CD4-positive, alpha-beta T cell treated with Interferon gamma for 1 hour (primary cell): ENCODE results near the gene CASS4.
"Not testable (repeated sequence)": the region's sequence is repeated elsewhere in the genome, so short reads cannot be mapped to it uniquely, and the experiment has no call there.

Experiments
- DNase-seq: peaks from one replicate; pipeline ENCODE4 v3.0.0-alpha.2; 2020

Gene CASS4

DNA sequence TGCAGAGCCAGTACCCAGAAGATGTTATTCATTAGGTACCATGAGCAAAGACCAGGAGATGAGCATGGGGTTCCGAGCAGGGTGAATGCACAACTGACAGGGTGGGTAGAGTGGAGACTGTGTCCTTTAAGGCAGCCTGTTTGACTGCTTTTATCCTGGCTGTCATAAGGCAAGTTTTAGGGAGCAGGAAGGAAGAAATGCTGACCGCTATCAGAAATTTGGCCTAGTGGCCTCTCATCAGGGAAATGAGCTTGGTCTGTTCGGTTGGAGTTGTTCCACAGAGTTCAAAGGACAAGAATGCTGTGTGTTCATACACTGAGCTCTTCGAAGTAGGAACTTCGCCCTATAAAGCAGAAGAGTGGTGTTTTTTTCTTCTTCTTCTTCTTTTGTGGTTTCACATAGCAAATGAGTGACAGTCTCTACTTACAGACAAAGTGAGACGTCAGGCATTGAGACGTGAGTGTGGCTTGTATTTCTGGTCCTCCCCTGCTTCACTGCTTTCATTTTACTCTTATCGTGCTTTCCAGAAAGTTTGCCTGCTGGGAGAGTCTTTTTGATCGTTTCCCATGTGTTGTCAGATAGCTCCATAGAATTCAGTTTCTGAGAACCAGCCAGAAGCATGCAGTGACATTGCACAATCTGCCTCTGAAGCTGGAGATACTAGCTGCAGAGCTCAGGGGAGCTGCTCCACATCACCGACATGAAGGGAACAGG is at the start of gene CASS4:
Gene CASS4, plus strand, starts transcription at position 502 of the 714 bp plus-strand sequence. Its CDS starts 199 bp downstream, at position 701.
- peak; percentile 22 for DNase-seq

DNA sequence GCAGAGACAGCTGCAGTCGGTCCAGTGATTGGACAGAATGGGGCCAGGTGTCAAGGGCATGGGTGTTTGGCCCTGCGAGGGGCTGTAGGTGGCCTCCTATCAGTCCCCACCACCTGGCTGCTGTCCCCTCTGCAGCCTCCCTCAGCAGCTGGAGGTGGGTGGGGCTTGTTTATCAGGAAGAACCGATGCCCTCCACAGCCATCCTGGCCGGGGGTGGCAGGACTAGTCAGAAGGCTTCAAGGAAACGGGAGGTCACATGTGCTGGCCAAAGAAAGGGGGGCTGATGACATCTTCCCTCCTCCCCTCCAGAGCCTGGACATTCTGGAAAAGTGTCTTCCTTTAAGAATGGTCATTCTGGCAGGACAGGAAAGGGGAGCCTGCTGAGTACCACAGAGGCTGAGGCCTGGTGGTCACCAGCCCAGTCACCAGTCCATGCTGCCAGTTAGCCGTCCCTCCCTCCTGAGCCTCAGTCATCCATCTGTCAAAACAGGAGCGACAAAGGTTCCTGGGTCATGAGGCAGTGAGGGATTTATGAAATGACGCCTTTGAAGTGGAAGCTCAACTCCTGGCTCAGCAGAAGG is 49.1 kb upstream of the CASS4 start:
- no peak for DNase-seq

DNA sequence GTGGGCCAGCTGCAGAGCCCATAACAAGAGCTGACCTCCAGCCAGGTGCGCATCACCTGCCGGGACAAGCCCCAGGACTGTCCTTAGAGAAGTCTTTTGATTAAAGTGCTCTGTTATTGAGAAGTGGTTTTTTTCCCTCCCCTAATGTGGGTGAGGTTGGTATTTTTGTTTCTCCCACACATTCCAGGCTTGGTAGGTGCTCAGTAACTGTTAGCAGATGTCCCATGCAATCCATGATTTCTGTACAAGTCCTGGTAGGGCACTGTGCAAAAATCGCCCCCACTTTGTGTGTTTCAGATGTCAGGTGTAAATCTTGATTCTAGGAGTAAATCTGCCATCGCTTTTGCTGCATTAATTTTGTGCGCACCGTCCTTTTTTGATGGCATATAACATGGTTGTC is 48.6 kb upstream of the CASS4 start:
- no peak for DNase-seq

- DNase-seq: no peak
Observed at GRCh38 chr20:56368351-56369134, 43.5 kb upstream of the CASS4 start.

DNA sequence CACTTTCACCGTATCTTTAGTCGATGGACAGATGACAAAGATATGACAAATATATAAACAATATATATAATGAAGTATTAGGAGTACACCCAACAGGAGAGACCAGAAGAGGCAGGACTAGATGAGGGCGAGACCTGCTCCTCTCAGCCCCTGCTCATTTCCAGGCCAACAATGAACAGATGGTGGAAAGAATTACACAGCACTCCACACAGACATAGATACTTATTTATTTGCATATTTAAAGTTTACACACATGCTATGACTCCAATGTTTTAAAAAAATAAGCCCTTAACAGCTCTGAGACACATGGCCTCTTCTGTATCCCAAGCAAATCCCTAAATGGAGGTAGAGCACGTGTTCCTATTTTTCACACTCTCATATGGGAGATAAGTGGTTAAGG is 42.9 kb upstream of the CASS4 start:
- no peak for DNase-seq

DNA sequence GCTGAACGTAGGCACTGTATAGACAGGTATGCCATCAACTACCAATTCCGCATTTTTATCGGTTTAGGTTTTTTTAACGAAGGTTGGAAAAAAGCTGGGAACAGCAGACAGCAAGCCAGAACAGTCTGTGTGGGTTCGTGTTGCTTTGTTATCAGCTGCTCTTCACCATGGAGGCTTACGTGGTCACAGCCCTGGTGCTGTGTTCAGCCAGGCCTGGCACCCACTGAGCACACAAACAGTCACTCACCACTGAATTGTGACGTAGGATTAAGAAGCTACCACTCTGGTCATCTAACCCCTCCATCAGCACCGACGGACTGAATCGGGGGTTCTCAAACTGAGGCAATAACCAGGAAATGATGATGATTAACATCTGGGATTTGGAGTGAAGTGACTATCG is 40.1 kb upstream of the CASS4 start:
- DNase-seq: no peak

GRCh38 chr20:56372850-56373249 is 39.2 kb upstream of the CASS4 start:
- DNase-seq: no peak

DNA sequence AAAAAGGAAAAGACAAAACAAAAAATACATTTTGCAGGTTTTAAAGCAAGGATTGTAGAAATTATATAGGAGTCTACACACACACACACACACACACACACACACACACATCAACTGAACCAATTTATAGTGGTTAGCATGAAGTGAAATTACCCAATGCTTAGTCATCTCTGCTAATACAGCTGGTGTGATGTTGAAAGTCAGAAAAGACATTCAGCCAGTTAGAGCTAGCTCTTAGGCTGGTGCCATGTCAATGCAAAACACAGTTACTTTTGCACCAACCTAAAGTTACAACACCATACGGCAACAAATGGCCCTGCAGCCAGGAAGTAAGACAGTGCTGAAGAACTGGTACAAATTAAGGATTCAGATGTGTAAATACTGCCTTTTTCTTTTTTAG is 38.1 kb upstream of the CASS4 start:
- DNase-seq: peak; percentile 31

DNA sequence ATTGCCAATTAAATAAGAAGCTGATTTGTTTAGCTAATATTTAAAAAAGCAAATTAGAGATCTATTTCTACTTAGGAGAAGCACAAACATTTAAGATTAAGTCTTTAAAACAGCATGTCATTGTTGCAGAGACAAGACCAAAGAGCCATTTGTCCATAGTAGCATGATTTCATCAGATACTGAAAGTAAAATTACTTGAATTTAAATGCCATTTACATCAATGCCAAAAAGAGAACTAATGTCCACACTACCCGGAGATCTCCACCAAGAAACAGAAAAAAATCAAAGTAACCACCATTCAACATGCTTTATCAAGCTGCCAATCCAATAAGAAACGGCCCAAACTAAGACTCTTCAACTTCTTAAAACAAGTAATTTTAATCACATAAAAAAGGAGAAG is 35.7 kb upstream of the CASS4 start:
- DNase-seq: no peak

- DNase-seq: no peak
Observed at GRCh38 chr20:56378386-56378785, 33.7 kb upstream of the CASS4 start.

DNA sequence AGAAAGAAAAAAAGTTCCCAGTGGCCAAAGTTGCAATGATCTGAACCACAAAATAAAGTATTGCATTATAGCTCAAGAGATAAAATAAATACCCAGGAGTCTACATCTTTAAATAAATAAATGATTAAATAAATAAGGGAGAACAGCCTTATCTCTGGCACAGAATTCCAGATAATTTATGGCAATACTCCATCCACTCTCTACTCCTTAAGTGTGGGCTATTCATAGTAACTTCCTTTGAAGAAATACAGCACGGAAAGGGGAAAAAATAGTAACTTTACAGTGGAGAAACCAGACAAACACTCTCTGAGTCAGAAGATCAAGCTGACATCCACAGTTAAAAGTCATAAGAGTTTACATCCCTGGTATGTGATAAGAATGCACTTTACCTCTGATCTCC is 31.7 kb upstream of the CASS4 start:
- DNase-seq: no peak

DNA sequence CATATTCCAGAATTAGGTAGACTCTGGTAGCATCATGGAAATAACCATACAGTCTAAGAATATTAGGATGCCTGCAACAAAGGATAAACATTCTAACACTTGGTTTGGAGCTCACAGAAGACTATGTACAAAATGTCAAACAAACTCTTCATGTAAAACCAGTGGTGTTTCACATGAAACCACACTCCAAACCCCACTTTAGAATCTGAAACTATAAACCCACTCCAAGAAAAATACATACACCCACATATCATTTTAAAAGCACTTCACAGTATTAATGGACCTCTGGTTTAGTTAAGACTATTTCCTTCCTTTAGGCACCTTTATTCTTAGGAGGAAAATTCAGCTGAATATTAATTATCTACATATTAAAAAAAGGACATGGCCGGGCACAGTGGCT is 30.6 kb upstream of the CASS4 start:
- DNase-seq: no peak

DNA sequence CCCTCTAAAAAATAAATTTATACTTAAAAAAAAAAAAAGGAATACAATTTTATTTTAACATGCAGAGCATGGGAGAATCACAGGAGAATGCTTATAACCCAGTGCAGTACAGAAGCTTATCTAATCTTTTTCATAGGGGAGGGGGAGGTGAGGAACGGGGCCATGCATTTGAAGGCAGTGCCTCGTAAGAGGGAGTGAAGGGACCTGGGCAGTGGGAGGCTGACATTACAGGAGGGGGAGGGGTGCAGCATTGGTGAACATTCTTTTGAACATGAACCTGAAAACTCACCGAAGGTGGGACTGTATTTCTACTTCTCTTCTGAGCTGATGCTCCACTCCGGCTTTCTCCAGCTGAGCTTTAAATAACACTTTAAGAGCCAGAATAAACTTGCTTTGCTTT is 29.4 kb upstream of the CASS4 start:
- DNase-seq: no peak

- no peak for DNase-seq
Observed at GRCh38 chr20:56383334-56383733, 28.7 kb upstream of the CASS4 start.

DNA sequence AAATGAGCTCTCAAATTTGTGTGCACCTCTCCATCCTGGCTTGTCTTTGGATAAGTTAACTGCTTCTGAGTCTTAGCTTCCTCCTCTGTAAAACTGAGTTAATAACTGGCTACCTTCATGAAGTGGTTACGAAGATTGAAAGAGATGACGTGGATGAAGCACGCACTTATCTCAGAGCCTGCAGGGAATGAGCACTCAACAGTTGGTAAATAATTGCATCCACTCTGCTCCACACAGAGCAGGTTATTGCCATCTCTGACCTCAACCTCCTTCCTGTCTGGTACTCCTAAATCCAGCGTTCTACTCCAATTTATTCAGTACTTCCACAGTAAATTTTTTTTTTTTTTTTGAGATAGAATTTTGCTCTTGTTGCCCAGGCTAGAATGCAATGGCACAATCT is 26.9 kb upstream of the CASS4 start:
- no peak for DNase-seq

DNA sequence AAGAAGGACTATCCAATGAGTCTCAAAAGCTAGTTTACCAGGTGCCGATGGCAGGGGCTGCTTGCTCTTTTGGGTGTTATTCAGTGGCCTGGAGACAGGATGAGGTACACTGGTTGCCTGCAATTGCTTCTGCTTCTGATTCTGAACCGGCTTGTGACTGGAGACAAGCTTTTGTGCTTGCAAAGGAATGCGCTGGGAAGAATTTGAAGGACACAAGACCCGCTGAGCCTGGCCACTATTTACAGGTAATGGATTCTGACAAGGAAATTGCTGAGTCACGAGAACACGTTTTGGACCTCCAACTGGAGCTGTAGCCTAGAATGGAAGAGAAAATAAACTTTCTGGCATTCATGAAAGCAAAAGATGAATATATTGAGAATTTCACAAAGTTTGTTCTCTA is 25.8 kb upstream of the CASS4 start:
- DNase-seq: no peak

DNA sequence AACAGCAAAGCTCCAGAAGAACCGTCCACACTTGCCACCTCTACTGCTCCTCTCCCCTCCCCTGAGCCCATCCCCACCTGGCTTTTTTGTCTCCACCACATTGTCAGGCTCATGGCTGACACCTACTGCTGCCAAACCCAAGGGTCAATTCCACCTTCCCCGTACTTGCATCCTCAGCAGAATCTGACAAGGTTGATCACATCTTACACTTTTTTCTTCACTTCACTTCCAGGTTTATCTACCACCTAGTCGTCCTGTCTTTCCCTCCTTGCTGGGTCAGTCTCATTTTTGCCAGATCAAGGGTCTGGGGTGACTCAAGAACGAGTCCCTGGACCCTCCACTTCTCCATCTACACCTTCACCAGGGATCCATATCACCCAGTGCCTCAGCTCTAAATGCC is 23.2 kb upstream of the CASS4 start:
- no peak for DNase-seq

DNA sequence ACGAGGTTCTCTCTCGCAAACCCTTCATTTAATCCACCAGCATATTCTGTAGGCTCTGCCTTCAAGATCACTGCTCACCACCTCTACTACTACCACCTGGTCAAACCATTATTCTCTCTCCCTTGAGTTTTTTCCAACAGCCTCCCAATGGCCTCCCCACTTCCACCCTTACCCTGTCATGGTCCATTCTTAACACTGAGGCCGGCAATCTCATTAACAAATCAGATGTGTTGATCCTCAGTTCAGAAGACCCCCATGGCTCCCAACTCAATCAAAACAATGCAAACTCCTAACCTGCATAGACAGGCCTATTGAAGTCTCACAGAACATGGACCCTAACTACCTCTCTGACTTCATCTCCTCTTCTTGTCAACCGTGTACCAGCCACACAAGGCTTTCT is 22.3 kb upstream of the CASS4 start:
- no peak for DNase-seq

DNA sequence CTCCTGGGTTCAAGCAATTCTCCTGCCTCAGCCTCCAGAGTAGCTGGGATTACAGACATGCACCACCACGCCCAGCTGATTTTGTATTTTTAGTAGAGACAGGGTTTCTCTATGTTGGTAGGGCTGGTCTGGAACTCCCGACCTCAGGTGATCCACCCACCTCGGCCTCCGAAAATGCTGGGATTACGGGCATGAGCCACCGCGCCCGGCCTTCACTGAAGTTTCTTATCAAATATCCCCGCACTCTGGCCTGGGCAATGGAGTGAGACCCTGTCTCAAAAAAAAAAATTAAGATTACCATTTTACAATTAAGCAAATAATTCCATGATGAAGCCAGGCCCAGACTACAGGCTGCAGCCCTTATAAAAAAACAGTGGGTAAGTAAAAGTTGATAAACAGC is 21.7 kb upstream of the CASS4 start:
- not testable (repeated sequence) for DNase-seq

DNA sequence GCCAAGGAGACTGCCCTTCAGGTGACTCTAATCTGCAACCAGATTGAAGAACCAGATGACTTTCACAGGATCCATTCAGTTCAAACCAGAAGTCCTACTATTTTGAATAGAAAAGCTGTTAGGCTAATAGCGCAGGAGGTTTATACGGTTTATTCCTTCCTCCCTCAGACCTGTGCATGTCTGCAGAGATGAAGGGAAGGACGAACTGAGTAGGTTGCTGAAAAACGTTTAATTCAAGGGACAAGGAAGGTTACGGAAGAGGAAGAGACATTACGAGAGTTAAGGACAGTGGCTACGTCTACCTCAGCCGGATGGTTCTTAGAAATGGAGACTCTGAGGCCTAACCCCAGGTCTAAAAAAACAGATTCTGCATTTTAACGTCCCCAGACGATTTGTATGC is 21.0 kb upstream of the CASS4 start:
- DNase-seq: no peak

- no peak for DNase-seq
Observed at GRCh38 chr20:56391596-56392131, 20.4 kb upstream of the CASS4 start.

- DNase-seq: peak; percentile 100
Observed at GRCh38 chr20:56392132-56392880, 19.8 kb upstream of the CASS4 start, which contains the start of the genes AURKA and CSTF1. Gene AURKA, minus strand, starts transcription at chr20:56392215. Its CDS starts 4,018 bp downstream, at chr20:56388197. Gene CSTF1, plus strand, starts transcription at chr20:56392645. Its CDS starts 2,908 bp downstream, at chr20:56395553.
